B cell (primary cell): ENCODE results near the gene HCK. TPM values are rescaled to one million over a fixed set of nuclear protein-coding genes. Genes with fewer than 3 reads are reported as not detected.

Source experiments
- ATAC-seq: fragments of 200-7000 bp; cut with Tn5 transposase; one replicate; pipeline ENCODE4 v1.10.0; 2021; ENCODE audit warnings: low read depth, mild to moderate bottlenecking, moderate number of reproducible peaks, moderate library complexity
- CTCF ChIA-PET: fragments of 350-600 bp; sonication (Branson Sonifier 250); formaldehyde crosslinking; loops from one replicate; lab custom pipeline; 2021; ENCODE audit warnings: antibody characterized with exemption, inconsistent platforms; lab: Charles Lee
- POLR2A ChIA-PET: fragments of 350-600 bp; sonication (Branson Sonifier 250); formaldehyde crosslinking; loops from one replicate; lab custom pipeline; 2021; ENCODE audit warnings: antibody characterized with exemption; lab: Charles Lee
- DNase-seq: peaks from one replicate; pipeline ENCODE4 v3.0.0; 2013
- H2AFZ ChIP-seq: 2 replicates; pipeline ENCODE4 v1.6.1; 2012; ENCODE audit warnings: mild to moderate bottlenecking, low read depth, low read length; ENCODE audit not compliant: insufficient read depth, poor library complexity, severe bottlenecking
- H3K27ac ChIP-seq, 2 donors: 1 replicate in 1 of 2; 2 replicates in 1 of 2; pipeline ENCODE4 v1.5.1; 2012 to 2013; ENCODE audit warnings: low read length in 2 of 2, mild to moderate bottlenecking in 2 of 2, moderate library complexity in 1 of 2
- H3K27me3 ChIP-seq, 4 experiments: fragments of 200-600 bp in 1 of 4; sonication (generic) in 1 of 4; replicated peaks in 1 of 4; 1 replicate in 2 of 4; 2 replicates in 2 of 4; pipeline versions ENCODE4 v1.6.1 to v1.7.0; 2013 to 2016; ENCODE audit warnings: low read length in 3 of 4, mild to moderate bottlenecking in 2 of 4, mixed read lengths in 1 of 4, moderate library complexity in 1 of 4; ENCODE audit not compliant: insufficient read depth in 4 of 4, control insufficient read depth in 3 of 4; ENCODE audit errors: control extremely low read depth in 1 of 4
- H3K36me3 ChIP-seq, 2 experiments: replicated peaks in 1 of 2; 1 replicate in 1 of 2; 2 replicates in 1 of 2; pipeline versions ENCODE4 v1.6.1 to v1.7.1; 2013; ENCODE audit warnings: low read length in 1 of 2; ENCODE audit not compliant: insufficient read depth in 2 of 2, control insufficient read depth in 1 of 2; ENCODE audit errors: control extremely low read depth in 1 of 2, extremely low read depth in 1 of 2
- H3K4me1 ChIP-seq, 2 donors: fragments of 200-600 bp in 1 of 2; sonication (generic) in 1 of 2; 1 replicate in 1 of 2; 2 replicates in 1 of 2; pipeline versions ENCODE4 v1.5.1 to v1.6.1; 2013 to 2017; ENCODE audit warnings: low read length in 2 of 2; ENCODE audit not compliant: control insufficient read depth in 2 of 2, insufficient read depth in 2 of 2
- H3K4me2 ChIP-seq: replicated peaks from 2 replicates; pipeline ENCODE3; 2012; ENCODE audit warnings: mild to moderate bottlenecking, low read depth, low read length; ENCODE audit not compliant: poor library complexity, severe bottlenecking
- H3K4me3 ChIP-seq, 5 experiments: fragments of 200-600 bp in 1 of 5; sonication (generic) in 1 of 5; 1 replicate in 3 of 5; 2 replicates in 2 of 5; pipeline versions ENCODE4 v1.5.1 to v1.7.0; 2011 to 2016; ENCODE audit warnings: low read length in 4 of 5, mild to moderate bottlenecking in 4 of 5, low read depth in 2 of 5, control low read depth in 1 of 5, moderate library complexity in 1 of 5; ENCODE audit not compliant: insufficient read depth in 1 of 5; ENCODE audit errors: control extremely low read depth in 1 of 5, extremely low read depth in 1 of 5
- H3K79me2 ChIP-seq: fragments of 200-600 bp; sonication (generic); one replicate; pipeline ENCODE4 v1.6.0; 2016; ENCODE audit warnings: low read length; ENCODE audit not compliant: control insufficient read depth, insufficient read depth
- H3K9ac ChIP-seq: fragments of 200-600 bp; sonication (generic); 2 replicates; pipeline ENCODE4 v1.6.1; 2017; ENCODE audit warnings: mild to moderate bottlenecking, low read length, moderate library complexity
- H3K9me3 ChIP-seq, 3 donors: one replicate each; pipeline versions ENCODE4 v1.6.1 to v1.7.1; 2013; ENCODE audit warnings: low read length in 2 of 3; ENCODE audit not compliant: control insufficient read depth in 2 of 3, insufficient read depth in 1 of 3; ENCODE audit errors: control extremely low read depth in 1 of 3
- H4K20me1 ChIP-seq: 2 replicates; pipeline ENCODE4 v1.6.0; 2012; ENCODE audit warnings: mild to moderate bottlenecking, low read length; ENCODE audit not compliant: insufficient read depth, control insufficient read depth, poor library complexity, severe bottlenecking
- H3K27ac Mint-ChIP-seq: one replicate; pipeline ENCODE4 v1.8.0; 2021; ENCODE audit warnings: mixed read lengths
- H3K27me3 Mint-ChIP-seq: one replicate; pipeline ENCODE4 v1.8.0; 2021; ENCODE audit warnings: mixed read lengths
- H3K4me1 Mint-ChIP-seq: one replicate; pipeline ENCODE4 v1.8.0; 2021; ENCODE audit warnings: mixed read lengths
- H3K4me3 Mint-ChIP-seq: one replicate; pipeline ENCODE4 v1.8.0; 2021; ENCODE audit warnings: mixed read lengths
- H3K9me3 Mint-ChIP-seq: one replicate; pipeline ENCODE4 v1.8.0; 2022; ENCODE audit warnings: mixed read lengths; ENCODE audit not compliant: insufficient read depth
- CTCF ChIP-seq: fragments of 200-600 bp; IDR thresholded peaks from one replicate; pipeline ENCODE4 v1.8.0; 2022; ENCODE audit warnings: antibody characterized with exemption, mild to moderate bottlenecking
- EZH2 ChIP-seq: IDR thresholded peaks from 2 replicates; pipeline ENCODE4 v1.6.1; 2012; ENCODE audit warnings: borderline replicate concordance, low read depth, mild to moderate bottlenecking, moderate library complexity, low read length; ENCODE audit not compliant: insufficient read depth, poor library complexity, severe bottlenecking
- WGBS: methylation state at CpG from one replicate; pipeline ENCODE4 v1.1.5; 2013; ENCODE audit warnings: missing lambda C conversion rate; ENCODE audit not compliant: insufficient coverage; 5-methylcytosine and 5-hydroxymethylcytosine counted together
- intact Hi-C: fragments of 100-400 bp; cut with micrococcal nuclease; formaldehyde crosslinking; loops from one replicate; pipeline ENCODE4 v1.10.0; 2022
- polyA plus RNA-seq: library from polyadenylated mRNA; depleted of rRNA; stranded (reverse); fragments of >200 nt; gene quantifications from 2 replicates; pipeline ENCODE4 v1.2.3, GENCODE V29; 2012
- total RNA-seq, 2 donors: library from RNA; stranded (reverse); fragments of 120-200 nt in 1 of 2; gene quantifications; 1 replicate in 1 of 2; 2 replicates in 1 of 2; pipeline versions ENCODE4 v1.2.3 to v1.2.4, GENCODE V29; 2013 to 2022

The HCK gene
- total and polyA plus RNA-seq, 2 donors (not counting 1 experiment from before 2014, with no cell fraction given): 33.3 to 48.6 TPM

DNA sequence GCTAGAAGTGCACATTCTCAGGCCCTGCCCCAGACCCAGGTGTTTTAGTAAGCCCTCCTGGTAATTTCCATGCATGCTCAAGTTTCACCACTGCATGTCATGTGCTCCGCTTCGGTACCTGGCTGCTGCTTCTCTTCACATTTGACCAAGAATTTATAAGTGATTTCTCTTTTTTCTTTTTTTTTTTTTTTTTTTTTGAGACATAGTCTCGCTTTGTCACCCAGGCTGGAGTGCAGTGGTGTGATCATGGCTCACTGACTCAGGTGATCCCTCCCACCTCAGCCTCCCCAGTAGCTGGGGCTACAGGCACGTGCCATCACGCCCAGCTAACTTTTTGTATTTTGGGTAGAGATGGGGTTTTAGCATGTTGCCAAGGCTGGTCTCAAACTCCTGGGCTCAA, 73.5 kb downstream of the HCK start:
- H3K4me3 Mint-ChIP-seq: no peak overlapping the region
- no peak overlapping the region for H3K27ac ChIP-seq
- no peaks in the 10 kb centered on the region for H3K27me3 ChIP-seq
- H2AFZ ChIP-seq: no peak overlapping the region
- H3K9me3 Mint-ChIP-seq: no peaks in the 10 kb centered on the region
- no peak for DNase-seq
- no peak overlapping the region for H3K27ac Mint-ChIP-seq
- POLR2A ChIA-PET: no interaction called here
- H3K4me1 Mint-ChIP-seq: peaks cover 17% of the 10 kb centered on the region
- intact Hi-C loops: no loop called here
- peaks cover 0 to 4% of the 10 kb centered on the region in 2 experiments for H3K36me3 ChIP-seq
- H3K27me3 Mint-ChIP-seq: no peaks in the 10 kb centered on the region
- H3K4me3 ChIP-seq: no peak overlapping the region
- peaks cover 58% of the 10 kb centered on the region for H4K20me1 ChIP-seq
- no peaks in the 10 kb centered on the region for H3K9me3 ChIP-seq
- no CpG with 5 or more reads among the region's 5 CpGs for WGBS
- no peak overlapping the region for H3K4me2 ChIP-seq
- TF ChIP-seq EZH2 (no peak), CTCF (no peak)
- CTCF ChIA-PET: interaction anchor here (0.8 kb wide), 1 partner anchor 92 kb away, joined by 3 read pairs; no protein-coding TSS in a partner anchor
- no peaks in the 10 kb centered on the region for H3K4me1 ChIP-seq
- no peak for ATAC-seq
- no peak overlapping the region for H3K9ac ChIP-seq
- peaks cover 66% of the 10 kb centered on the region for H3K79me2 ChIP-seq

- H3K27me3 ChIP-seq: no peaks in the 10 kb centered on the region
- no peak overlapping the region for H3K4me2 ChIP-seq
- WGBS: 95% methylated on average over 8 of the region's 8 CpGs
- peaks cover 67% of the 10 kb centered on the region for H4K20me1 ChIP-seq
- H3K79me2 ChIP-seq: peaks cover 73% of the 10 kb centered on the region
- H3K9me3 ChIP-seq: no peaks in the 10 kb centered on the region
- Mint-ChIP-seq H3K4me3 (no peak overlapping the region), H3K4me1 (peaks cover 24% of the 10 kb centered on the region), H3K27ac (no peak overlapping the region), H3K9me3 (no peaks in the 10 kb centered on the region), H3K27me3 (no peaks in the 10 kb centered on the region)
- no peak overlapping the region for H3K9ac ChIP-seq
- DNase-seq (no peak), ATAC-seq (no peak)
- no peak overlapping the region for H3K27ac ChIP-seq
- CTCF ChIA-PET: no interaction called here
- TF ChIP-seq EZH2 (no peak), CTCF (no peak)
- no peak overlapping the region for H3K4me3 ChIP-seq
- no peak overlapping the region for H2AFZ ChIP-seq
- POLR2A ChIA-PET: no interaction called here
- H3K36me3 ChIP-seq: peaks cover 0 to 4% of the 10 kb centered on the region in 2 experiments
- H3K4me1 ChIP-seq: no peaks in the 10 kb centered on the region
- intact Hi-C loops: no loop called here
These were observed 74.9 kb downstream of the HCK start for GRCh38 chr20:32126919-32127318.
